ENCODE measurements around the gene WDFY2.

Gene WDFY2

DNA sequence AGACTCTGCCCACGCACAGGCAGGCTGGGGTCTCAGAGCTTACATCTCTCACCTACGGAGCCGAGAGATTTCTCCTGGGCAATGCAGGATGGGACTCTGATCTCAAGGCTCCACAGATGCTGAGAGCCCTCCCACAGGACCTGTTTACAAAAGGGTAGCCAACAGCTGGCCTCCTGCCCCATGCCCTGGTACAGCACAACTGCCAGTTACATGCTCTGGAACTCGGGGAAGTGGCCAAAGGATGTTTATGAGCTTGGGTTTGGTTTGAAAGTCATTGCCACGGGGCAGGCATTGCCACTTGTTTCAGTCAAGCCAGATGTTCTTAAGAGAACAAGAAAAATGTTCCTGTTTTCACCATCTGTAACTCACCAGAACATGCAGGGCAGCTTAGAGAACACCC lies 216.2 kb downstream of the WDFY2 start:
- H3K27ac ChIP-seq: no peak overlapping the region

DNA sequence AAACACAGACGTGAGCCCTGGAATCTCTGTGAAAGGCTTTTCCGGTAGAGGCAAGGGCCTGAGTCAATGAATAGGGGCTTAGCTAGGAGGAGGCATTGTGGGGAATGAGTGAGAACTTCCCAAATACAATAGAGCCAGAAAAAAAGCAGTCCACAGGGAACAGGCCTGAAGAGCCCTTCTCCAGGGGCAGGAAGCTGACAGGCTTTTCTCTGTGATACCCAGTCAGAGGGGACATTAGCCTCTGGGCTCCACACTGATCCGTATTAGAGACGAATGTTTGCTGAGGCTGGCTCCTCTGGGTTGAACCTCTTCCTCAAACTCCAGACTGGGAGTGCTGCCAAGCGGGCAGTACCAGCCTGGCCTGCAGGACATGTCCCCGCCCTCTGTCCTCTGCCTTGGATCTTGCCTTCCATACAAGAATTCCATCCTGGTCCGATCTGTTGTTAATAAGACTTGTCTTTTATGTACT lies 217.4 kb downstream of the WDFY2 start:
- TF ChIP-seq, protein P1, sequence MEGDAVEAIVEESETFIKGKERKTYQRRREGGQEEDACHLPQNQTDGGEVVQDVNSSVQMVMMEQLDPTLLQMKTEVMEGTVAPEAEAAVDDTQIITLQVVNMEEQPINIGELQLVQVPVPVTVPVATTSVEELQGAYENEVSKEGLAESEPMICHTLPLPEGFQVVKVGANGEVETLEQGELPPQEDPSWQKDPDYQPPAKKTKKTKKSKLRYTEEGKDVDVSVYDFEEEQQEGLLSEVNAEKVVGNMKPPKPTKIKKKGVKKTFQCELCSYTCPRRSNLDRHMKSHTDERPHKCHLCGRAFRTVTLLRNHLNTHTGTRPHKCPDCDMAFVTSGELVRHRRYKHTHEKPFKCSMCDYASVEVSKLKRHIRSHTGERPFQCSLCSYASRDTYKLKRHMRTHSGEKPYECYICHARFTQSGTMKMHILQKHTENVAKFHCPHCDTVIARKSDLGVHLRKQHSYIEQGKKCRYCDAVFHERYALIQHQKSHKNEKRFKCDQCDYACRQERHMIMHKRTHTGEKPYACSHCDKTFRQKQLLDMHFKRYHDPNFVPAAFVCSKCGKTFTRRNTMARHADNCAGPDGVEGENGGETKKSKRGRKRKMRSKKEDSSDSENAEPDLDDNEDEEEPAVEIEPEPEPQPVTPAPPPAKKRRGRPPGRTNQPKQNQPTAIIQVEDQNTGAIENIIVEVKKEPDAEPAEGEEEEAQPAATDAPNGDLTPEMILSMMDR (conservative IDR thresholded peaks at IDR 0.05): no peak
- H3K27ac ChIP-seq: peak overlapping the region; percentile 95

More for the DNA sequence above, 216.2 kb downstream of the WDFY2 start:
- TF ChIP-seq, protein P1 (conservative IDR thresholded peaks at IDR 0.05): no peak

DNA sequence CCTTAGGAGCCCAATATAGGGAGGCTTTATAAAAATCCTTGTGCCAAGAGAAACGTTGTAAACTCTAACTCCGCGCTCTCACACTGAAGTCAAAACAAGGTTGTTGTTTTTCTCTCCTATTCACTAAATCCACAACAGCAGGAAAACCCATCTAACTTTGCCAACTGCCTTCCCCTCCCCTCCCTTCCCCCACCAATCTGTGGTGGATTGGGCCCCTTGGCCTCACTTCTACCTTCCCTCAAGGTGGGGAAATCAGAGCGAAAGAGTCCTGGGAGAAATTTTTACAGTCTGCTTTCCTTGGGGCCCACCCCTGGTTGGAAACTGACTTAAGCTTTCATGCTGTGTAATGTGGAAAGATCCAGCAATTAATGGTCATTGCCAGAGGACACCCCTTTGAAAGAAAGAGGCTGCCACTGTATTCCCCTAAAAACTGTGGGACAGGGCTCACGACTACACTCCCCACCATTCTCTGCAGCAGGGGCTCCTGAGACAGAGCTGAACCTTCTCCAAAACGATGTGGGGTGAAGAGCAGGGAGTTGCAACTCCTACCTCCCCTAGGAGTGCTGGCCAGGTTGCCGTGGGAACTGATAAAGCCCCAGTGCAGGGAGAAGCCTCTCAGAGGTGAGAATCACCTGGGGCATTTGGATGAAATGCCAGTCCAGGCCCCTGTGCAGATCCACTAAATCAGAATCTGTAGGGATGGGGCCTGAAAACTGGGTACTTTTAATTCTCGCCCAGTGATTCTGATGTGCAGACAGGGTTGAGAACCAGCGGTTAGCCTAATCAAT lies 218.6 kb downstream of the WDFY2 start:
- TF ChIP-seq, protein P1 (conservative IDR thresholded peaks at IDR 0.05): no peak
- H3K27ac ChIP-seq: peak overlapping the region; percentile 95

DNA sequence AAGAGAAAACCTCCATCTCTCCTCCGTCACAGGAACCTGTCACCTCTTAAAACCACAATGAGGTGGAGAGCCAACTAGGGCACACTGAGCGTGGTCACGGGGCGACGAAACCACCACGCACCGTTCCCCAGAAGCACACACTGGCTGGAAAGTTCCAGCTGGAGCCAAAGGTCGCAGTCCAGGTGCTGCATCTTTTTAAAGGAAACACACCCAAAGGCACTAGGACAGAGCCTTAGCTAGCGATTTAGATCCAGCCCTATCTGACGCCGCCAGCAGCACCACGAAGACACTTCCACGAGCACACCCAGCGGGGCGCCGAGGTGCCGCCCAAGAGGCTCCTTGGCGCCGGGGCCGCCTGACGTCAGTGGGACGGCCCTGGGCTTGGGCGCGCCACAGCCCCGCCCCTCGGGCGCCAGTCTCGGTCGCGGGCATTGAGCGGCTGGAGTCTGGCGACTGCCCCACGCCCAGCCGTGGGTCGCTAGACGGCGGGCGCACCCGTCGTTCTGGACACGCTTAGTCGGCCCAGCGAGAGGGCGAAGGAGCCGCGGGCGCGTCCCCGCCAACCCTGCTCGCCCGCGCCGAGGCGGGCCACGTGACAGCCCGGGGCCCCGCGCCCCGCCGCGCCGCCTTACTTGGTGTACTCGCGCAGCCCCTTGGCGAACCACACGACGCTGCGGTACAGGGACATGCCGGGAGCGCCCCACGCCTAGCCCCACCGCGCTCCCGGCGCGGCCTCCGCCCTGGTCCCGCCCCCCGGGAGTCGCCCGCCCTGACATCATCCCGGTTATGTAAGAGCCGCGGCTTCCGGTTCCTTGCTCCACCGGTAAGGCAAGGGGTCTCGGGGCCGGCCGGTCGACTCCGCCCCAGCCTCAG lies 219.4 kb downstream of the WDFY2 start, which contains the start of gene DHRS12:
TSS of gene DHRS12 (minus strand) at position 742 of the 873 bp plus-strand sequence. CDS start 4,504 bp downstream, outside the sequence.
- H3K27ac ChIP-seq: peak within 1 kb of the TSS; percentile 95
- TF ChIP-seq, protein P1 (conservative IDR thresholded peaks at IDR 0.05): peak; percentile 14; the same call in 1 of the 2 replicates

DNA sequence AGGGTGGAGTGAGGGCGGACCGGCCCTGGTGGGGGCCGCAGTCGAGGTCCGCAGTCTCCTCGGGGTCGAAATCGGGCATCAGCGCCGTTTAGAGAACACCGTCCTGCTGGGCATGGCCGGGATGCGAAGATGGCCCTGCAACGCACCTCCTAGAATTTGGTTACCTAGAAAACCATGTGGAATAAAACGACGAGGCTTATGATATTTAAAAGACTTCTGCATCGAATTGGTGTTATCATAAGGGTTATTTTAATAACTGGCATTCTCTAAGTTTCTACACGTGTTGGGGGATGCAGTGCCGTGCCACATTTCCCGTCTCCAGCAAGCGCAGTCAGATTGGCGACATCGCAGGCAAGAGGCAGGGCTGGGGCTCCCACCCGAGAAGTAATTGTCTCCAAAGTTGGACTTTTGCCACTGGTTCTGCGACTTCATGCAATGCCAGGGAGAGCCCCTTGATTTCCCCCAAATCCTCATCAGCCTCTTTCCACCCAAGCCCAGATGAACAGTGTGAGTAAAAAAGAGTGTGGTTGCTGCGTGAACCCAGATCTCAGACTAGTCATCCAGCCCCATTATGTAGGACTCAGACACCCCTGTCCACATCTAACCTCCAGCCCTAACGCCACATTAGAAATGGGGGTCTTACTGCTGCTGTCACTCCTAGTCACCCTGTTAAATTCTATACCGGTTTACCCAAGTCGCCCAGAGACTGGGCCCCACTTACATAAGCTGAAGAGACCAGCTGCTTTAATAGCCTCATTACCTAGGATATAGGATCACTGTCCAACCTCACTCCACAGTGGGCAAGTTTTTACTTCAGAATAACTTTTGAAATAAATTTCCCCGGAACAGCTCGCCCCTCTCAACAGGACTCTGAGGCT lies 220.3 kb downstream of the WDFY2 start:
- TF ChIP-seq, protein P1 (conservative IDR thresholded peaks at IDR 0.05): no peak
- H3K27ac ChIP-seq: peak overlapping the region; percentile 95

- TF ChIP-seq, protein P1 (conservative IDR thresholded peaks at IDR 0.05): no peak
- H3K27ac ChIP-seq: no peak overlapping the region
Observed at GRCh38 chr13:51805313-51805712, 221.1 kb downstream of the WDFY2 start.

All from VCaP (cell line).